22Rv1 (cell line): ENCODE data around the gene ABCA7.
"Not testable (repeated sequence)": the region's sequence is repeated elsewhere in the genome, so short reads cannot be mapped to it uniquely, and the experiment has no call there.

Experiments
- H3K27ac ChIP-seq: fragments of 450-650 bp; 2 replicates; pipeline ENCODE4 v1.5.1; 2017
- CTCF ChIP-seq: fragments of 450-650 bp; IDR thresholded peaks from 2 replicates; pipeline ENCODE4 v1.5.1; 2017; ENCODE audit warnings: mild to moderate bottlenecking
- ZFX ChIP-seq: fragments of 450-650 bp; IDR thresholded peaks from 2 replicates; pipeline ENCODE4 v1.6.1; 2017; ENCODE audit warnings: antibody characterized with exemption, borderline replicate concordance

ABCA7 gene

GRCh38 chr19:1019616-1019961, 20.3 kb upstream of the ABCA7 start:
- TF ChIP-seq CTCF = no peak
- TF ChIP-seq ZFX = no peak
- H3K27ac ChIP-seq = peak overlapping the region; percentile 78

- no peak for TF ChIP-seq ZFX
- TF ChIP-seq CTCF = no peak
- peak overlapping the region; percentile 78 for H3K27ac ChIP-seq
Measured at GRCh38 chr19:1019980-1020867, 19.7 kb upstream of the ABCA7 start.

GRCh38 chr19:1020868-1021425, 19.0 kb upstream of the ABCA7 start, which contains the start of gene TMEM259:
Gene TMEM259, minus strand, starts transcription at chr19:1021123. Its CDS starts 127 bp downstream, at chr19:1020996.
- TF ChIP-seq ZFX (no peak), CTCF (no peak)

GRCh38 chr19:1023883-1024188, 16.1 kb upstream of the ABCA7 start:
- H3K27ac ChIP-seq = not testable (repeated sequence)

More at GRCh38 chr19:1020868-1021425, 19.0 kb upstream of the ABCA7 start, which contains the start of gene TMEM259:
- H3K27ac ChIP-seq = peak within 1 kb of the TSS; percentile 78

GRCh38 chr19:1025080-1025479, 14.8 kb upstream of the ABCA7 start:
- not testable (repeated sequence) for H3K27ac ChIP-seq

GRCh38 chr19:1025960-1026782, 13.7 kb upstream of the ABCA7 start, which contains the start of gene CNN2:
Gene CNN2, plus strand, starts transcription at chr19:1026608. Its CDS starts 54 bp downstream, at chr19:1026662.
- peak within 1 kb of the TSS; percentile 48 for H3K27ac ChIP-seq
- TF ChIP-seq ZFX = no peak
- TF ChIP-seq CTCF = no peak

- TF ChIP-seq ZFX (no peak), CTCF (no peak)
- peak overlapping the region; percentile 48 for H3K27ac ChIP-seq
Measured at GRCh38 chr19:1026783-1027649, 12.9 kb upstream of the ABCA7 start.
